GM12878 (cell line): ENCODE measurements around the gene PAQR7.

Experiments
- EP300 ChIP-seq, 2 experiments: fragments of 150-350 bp in 1 of 2; IDR thresholded peaks; 2 replicates each; pipeline ENCODE4 v1.6.1; 2011 to 2012; ENCODE audit warnings: low read depth in 2 of 2, low read length in 2 of 2, borderline replicate concordance in 1 of 2, improper control_type of control experiment in 1 of 2, inconsistent platforms in 1 of 2; ENCODE audit not compliant: control insufficient read depth in 1 of 2
- EZH2 ChIP-seq: IDR thresholded peaks from 2 replicates; pipeline ENCODE4 v1.6.1; 2012; ENCODE audit warnings: low read depth, mild to moderate bottlenecking, control low read depth, inconsistent platforms, low read length, borderline replicate concordance; ENCODE audit not compliant: control insufficient read depth
- FOXM1 ChIP-seq: IDR thresholded peaks from 2 replicates; pipeline ENCODE4 v1.6.1; 2012; ENCODE audit warnings: low read depth, mild to moderate bottlenecking, inconsistent platforms, low read length, moderate library complexity
- GABPA ChIP-seq: IDR thresholded peaks from 2 replicates; pipeline ENCODE4 v1.6.1; 2014; ENCODE audit warnings: antibody characterized with exemption, low read depth, mild to moderate bottlenecking, inconsistent platforms
- HCFC1 ChIP-seq: fragments of 150-350 bp; IDR thresholded peaks from 2 replicates; pipeline ENCODE4 v1.6.1; 2014; ENCODE audit warnings: low read length
- MYC ChIP-seq: IDR thresholded peaks from 2 replicates; pipeline ENCODE4 v1.6.1; 2011; ENCODE audit warnings: mild to moderate bottlenecking, low read length, moderate library complexity, inconsistent platforms; ENCODE audit not compliant: insufficient read depth, insufficient replicate concordance, insufficient read length, severe bottlenecking
- NKRF ChIP-seq: fragments of 450-650 bp; conservative IDR thresholded peaks from 2 replicates; pipeline ENCODE4 v1.6.1; 2017; ENCODE audit warnings: mild to moderate bottlenecking, moderate library complexity
- NR2F1 ChIP-seq: fragments of 450-650 bp; conservative IDR thresholded peaks from 2 replicates; pipeline ENCODE4 v1.6.1; 2017; ENCODE audit warnings: mild to moderate bottlenecking
- PAX5 ChIP-seq: IDR thresholded peaks from 2 replicates; pipeline ENCODE4 v1.6.1; 2011; ENCODE audit warnings: low read depth, low read length, borderline replicate concordance
- POLR2A ChIP-seq: IDR thresholded peaks from 2 replicates; pipeline ENCODE4 v1.6.1; 2011; ENCODE audit warnings: low read depth, mild to moderate bottlenecking, low read length
- SMC3 ChIP-seq: IDR thresholded peaks from 2 replicates; pipeline ENCODE4 v1.6.1; 2011; ENCODE audit warnings: low read length, improper control_type of control experiment, borderline replicate concordance
- TCF3 ChIP-seq: IDR thresholded peaks from 2 replicates; pipeline ENCODE4 v1.6.1; 2012; ENCODE audit warnings: low read depth, mild to moderate bottlenecking, low read length, borderline replicate concordance; ENCODE audit not compliant: insufficient read depth
- ZNF384 ChIP-seq: IDR thresholded peaks from 2 replicates; pipeline ENCODE4 v1.6.1; 2012; ENCODE audit warnings: low read depth, mild to moderate bottlenecking, low read length, improper control_type of control experiment, borderline replicate concordance

GRCh38 chr1:25848531-25848930 is 27.0 kb downstream of the PAQR7 start:
- no peak for TF ChIP-seq EZH2
- no peak for TF ChIP-seq EP300 (IDR thresholded peaks at IDR 0.05; ENCODE audit: borderline replicate concordance in 1 of 2, control insufficient read depth in 1 of 2, low read depth in 2 of 2, low read length in 2 of 2)
- no peak for TF ChIP-seq ZNF384
- TF ChIP-seq TCF3 = no peak
- no peak for TF ChIP-seq GABPA
- no peak for TF ChIP-seq FOXM1
- TF ChIP-seq POLR2A = no peak
- no peak for TF ChIP-seq SMC3
- no peak for TF ChIP-seq PAX5
- no peak for TF ChIP-seq NKRF
- TF ChIP-seq NR2F1 = no peak
- no peak for TF ChIP-seq MYC
- no peak for TF ChIP-seq HCFC1
